OCI-LY1 (cell line): ENCODE measurements around the gene FBN1.

ENCODE experiments used
- H2AFZ ChIP-seq: fragments of 200-600 bp; sonication (generic), shearing (Covaris generic); 2 replicates; pipeline ENCODE4 v1.6.0; 2014; ENCODE audit warnings: antibody characterized with exemption, mild to moderate bottlenecking, low read length
- H3F3A ChIP-seq: fragments of 200-600 bp; sonication (generic), shearing (Covaris generic); 2 replicates; pipeline ENCODE4 v1.6.0; 2014; ENCODE audit warnings: mild to moderate bottlenecking, antibody characterized with exemption, low read length, moderate library complexity; ENCODE audit not compliant: insufficient read depth
- H3K27ac ChIP-seq: fragments of 200-600 bp; sonication (generic); 2 replicates; pipeline ENCODE4 v1.5.1; 2014; ENCODE audit warnings: low read length, mixed run types, mild to moderate bottlenecking, low read depth; ENCODE audit not compliant: poor library complexity, severe bottlenecking
- H3K27me3 ChIP-seq: fragments of 200-600 bp; sonication (generic); 2 replicates; pipeline ENCODE4 v1.6.0; 2014; ENCODE audit warnings: antibody characterized with exemption, mild to moderate bottlenecking, low read length, moderate library complexity; ENCODE audit not compliant: insufficient read depth
- H3K36me3 ChIP-seq: fragments of 200-600 bp; sonication (generic); 2 replicates; pipeline ENCODE4 v1.6.1; 2014; ENCODE audit warnings: mild to moderate bottlenecking, antibody characterized with exemption, low read length, moderate library complexity, mixed read lengths; ENCODE audit not compliant: insufficient read depth
- H3K4me1 ChIP-seq: fragments of 200-600 bp; sonication (generic); 2 replicates; pipeline ENCODE4 v1.5.1; 2014; ENCODE audit warnings: mild to moderate bottlenecking, low read length, moderate library complexity; ENCODE audit not compliant: insufficient read depth, severe bottlenecking
- H3K4me2 ChIP-seq: fragments of 200-600 bp; sonication (generic), shearing (Covaris generic); 2 replicates; pipeline ENCODE4 v1.6.1; 2014; ENCODE audit warnings: low read length
- H3K4me3 ChIP-seq: fragments of 200-600 bp; sonication (generic); 2 replicates; pipeline ENCODE4 v1.5.1; 2014; ENCODE audit warnings: low read length, low read depth, mild to moderate bottlenecking, mixed read lengths; ENCODE audit not compliant: poor library complexity, severe bottlenecking
- H3K79me2 ChIP-seq: fragments of 200-600 bp; shearing (Covaris generic); 2 replicates; pipeline ENCODE4 v1.6.1; 2016; ENCODE audit warnings: mixed run types, low read length, mixed read lengths; ENCODE audit not compliant: insufficient read depth
- H3K9ac ChIP-seq: fragments of 200-600 bp; sonication (generic), shearing (Covaris generic); 2 replicates; pipeline ENCODE4 v1.6.1; 2014; ENCODE audit warnings: mild to moderate bottlenecking, low read length, mixed read lengths
- H3K9me2 ChIP-seq: fragments of 200-600 bp; sonication (generic), shearing (Covaris generic); 2 replicates; pipeline ENCODE4 v1.6.1; 2014; ENCODE audit warnings: low read depth, mild to moderate bottlenecking, low read length, mixed read lengths
- H3K9me3 ChIP-seq: fragments of 200-600 bp; shearing (Covaris generic); 2 replicates; pipeline ENCODE4 v1.6.1; 2014; ENCODE audit warnings: low read length, mixed read lengths
- H4K20me1 ChIP-seq: fragments of 200-600 bp; sonication (generic), shearing (Covaris generic); 2 replicates; pipeline ENCODE4 v1.6.0; 2016; ENCODE audit warnings: mild to moderate bottlenecking, low read length; ENCODE audit not compliant: insufficient read depth
- CTCF ChIP-seq: fragments of 200-600 bp; sonication (generic), shearing (Covaris generic); IDR thresholded peaks from 2 replicates; pipeline ENCODE4 v1.5.1; 2017; ENCODE audit warnings: mild to moderate bottlenecking, antibody characterized with exemption, low read length, moderate library complexity, mixed read lengths
- EZH2 ChIP-seq: fragments of 200-600 bp; sonication (generic), shearing (Covaris generic); IDR thresholded peaks from 2 replicates; pipeline ENCODE4 v1.8.0; 2017; ENCODE audit warnings: borderline replicate concordance, mixed run types, mild to moderate bottlenecking, antibody characterized with exemption, low read length, moderate library complexity, mixed read lengths

FBN1 gene

DNA sequence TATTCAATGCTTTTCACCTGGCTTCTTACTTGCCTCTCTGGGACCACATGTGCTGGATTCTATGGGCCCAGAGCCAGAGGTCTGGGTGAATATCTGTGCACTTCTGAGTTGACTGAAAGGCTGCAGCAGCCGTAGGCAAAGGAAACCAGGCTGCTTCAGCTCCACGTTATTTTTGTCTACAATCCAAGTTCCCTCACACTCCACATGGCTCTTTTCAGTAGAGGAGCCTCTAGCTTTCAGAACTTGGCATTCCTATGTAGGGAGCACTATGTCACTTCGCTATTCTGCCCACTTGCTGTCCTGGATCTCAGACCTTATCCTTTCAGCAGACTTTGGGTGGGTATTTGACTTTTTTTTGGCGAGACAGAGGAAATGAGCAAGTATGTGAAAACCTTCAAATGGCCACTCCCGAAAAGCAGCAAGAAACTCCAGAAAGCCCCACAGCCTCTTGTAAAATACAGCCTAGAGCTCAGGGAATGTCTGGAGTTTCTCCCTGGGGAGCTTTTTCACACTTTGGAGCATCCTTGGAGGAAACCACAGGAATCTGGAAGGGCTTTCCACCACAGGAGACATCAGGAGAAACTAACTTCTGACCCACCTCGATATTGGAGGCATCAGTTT, 233.4 kb downstream of the FBN1 start:
- H2AFZ ChIP-seq = no peak overlapping the region
- no peaks in the 10 kb centered on the region for H3K9me2 ChIP-seq
- no peaks in the 10 kb centered on the region for H4K20me1 ChIP-seq
- H3K27me3 ChIP-seq = no peaks in the 10 kb centered on the region
- H3K36me3 ChIP-seq = no peaks in the 10 kb centered on the region
- TF ChIP-seq CTCF = no peak
- TF ChIP-seq EZH2 = no peak
- H3K9ac ChIP-seq = no peak overlapping the region
- no peaks in the 10 kb centered on the region for H3K79me2 ChIP-seq
- H3F3A ChIP-seq = no peaks in the 10 kb centered on the region
- no peak overlapping the region for H3K27ac ChIP-seq
- H3K4me1 ChIP-seq = no peaks in the 10 kb centered on the region
- H3K9me3 ChIP-seq = no peaks in the 10 kb centered on the region
- H3K4me3 ChIP-seq = no peak overlapping the region
- H3K4me2 ChIP-seq = no peak overlapping the region

DNA sequence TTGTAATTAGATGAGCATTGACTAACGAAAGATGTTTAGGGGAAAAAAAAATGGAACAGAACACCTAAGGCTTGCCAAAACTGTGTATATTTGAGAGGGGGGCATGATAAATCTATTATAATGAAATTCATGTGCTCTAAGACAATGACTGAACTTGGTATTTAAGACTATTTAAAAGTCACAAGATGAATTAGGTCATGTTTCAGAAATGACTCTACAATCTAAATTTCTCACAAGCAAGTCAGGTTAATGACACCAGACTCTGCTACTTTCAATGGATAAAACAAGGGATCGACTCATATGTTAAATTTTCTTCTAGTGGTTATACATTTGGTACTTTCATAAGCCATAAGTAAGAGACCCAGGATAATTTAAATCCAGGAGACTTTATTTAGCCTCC, 235.9 kb downstream of the FBN1 start:
- Histone ChIP-seq H3K9me3 (no peaks in the 10 kb centered on the region), H3K9ac (no peak overlapping the region), H3F3A (no peaks in the 10 kb centered on the region), H3K4me1 (no peaks in the 10 kb centered on the region), H3K4me3 (no peak overlapping the region), H3K27me3 (no peaks in the 10 kb centered on the region), H4K20me1 (no peaks in the 10 kb centered on the region), H3K27ac (no peak overlapping the region), H3K79me2 (no peaks in the 10 kb centered on the region), H3K4me2 (no peak overlapping the region), H2AFZ (no peak overlapping the region), H3K36me3 (no peaks in the 10 kb centered on the region), H3K9me2 (no peaks in the 10 kb centered on the region)
- no peak for TF ChIP-seq EZH2
- TF ChIP-seq CTCF = no peak

DNA sequence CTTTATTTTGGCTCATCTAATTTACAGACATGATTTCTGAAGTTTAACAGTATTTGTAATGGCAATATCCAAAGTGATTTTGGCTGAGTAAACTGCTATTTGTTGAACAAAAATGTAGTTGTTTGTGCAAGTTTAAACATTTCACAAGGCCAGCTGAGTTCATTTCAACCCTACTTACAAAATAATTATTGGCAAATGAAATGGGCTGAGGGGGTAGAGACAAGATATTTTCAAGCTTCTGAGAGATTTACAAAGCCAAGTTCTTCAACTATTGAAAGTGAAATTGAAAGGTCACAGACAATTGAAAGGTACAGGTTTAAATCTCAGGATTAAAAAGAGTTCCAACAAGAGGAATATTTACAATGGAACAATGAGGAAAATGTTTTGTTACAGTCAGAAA, 237.2 kb downstream of the FBN1 start:
- no peak for TF ChIP-seq EZH2
- TF ChIP-seq CTCF = no peak

More for the DNA sequence above, 237.2 kb downstream of the FBN1 start:
- H3K9me3 ChIP-seq = no peaks in the 10 kb centered on the region
- H3K27me3 ChIP-seq = no peaks in the 10 kb centered on the region
- no peak overlapping the region for H2AFZ ChIP-seq
- no peak overlapping the region for H3K4me2 ChIP-seq
- H3K4me1 ChIP-seq = no peaks in the 10 kb centered on the region
- H3K79me2 ChIP-seq = no peaks in the 10 kb centered on the region
- H4K20me1 ChIP-seq = no peaks in the 10 kb centered on the region
- H3F3A ChIP-seq = no peaks in the 10 kb centered on the region
- H3K4me3 ChIP-seq = no peak overlapping the region
- H3K36me3 ChIP-seq = no peaks in the 10 kb centered on the region
- no peaks in the 10 kb centered on the region for H3K9me2 ChIP-seq
- no peak overlapping the region for H3K9ac ChIP-seq
- no peak overlapping the region for H3K27ac ChIP-seq
